IPS-15b (cell line): ENCODE measurements around the gene TNRC6C.

ENCODE experiments used
- H3K27me3 ChIP-seq: one replicate; pipeline ENCODE4 v1.6.1; 2013; ENCODE audit warnings: low read length; ENCODE audit not compliant: control insufficient read depth, insufficient read depth
- H3K36me3 ChIP-seq: one replicate; pipeline ENCODE4 v1.6.1; 2013; ENCODE audit warnings: low read length; ENCODE audit not compliant: control insufficient read depth, insufficient read depth
- H3K4me1 ChIP-seq: one replicate; pipeline ENCODE4 v1.6.1; 2013; ENCODE audit warnings: mild to moderate bottlenecking, low read length; ENCODE audit not compliant: control insufficient read depth, insufficient read depth
- H3K4me3 ChIP-seq: one replicate; pipeline ENCODE4 v1.5.1; 2013; ENCODE audit warnings: low read depth, low read length
- H3K9ac ChIP-seq: one replicate; pipeline ENCODE4 v1.6.1; 2013; ENCODE audit warnings: low read depth, mild to moderate bottlenecking, low read length
- H3K9me3 ChIP-seq: one replicate; pipeline ENCODE4 v1.6.1; 2013; ENCODE audit warnings: mild to moderate bottlenecking, low read length; ENCODE audit not compliant: control insufficient read depth, insufficient read depth

TNRC6C gene

DNA sequence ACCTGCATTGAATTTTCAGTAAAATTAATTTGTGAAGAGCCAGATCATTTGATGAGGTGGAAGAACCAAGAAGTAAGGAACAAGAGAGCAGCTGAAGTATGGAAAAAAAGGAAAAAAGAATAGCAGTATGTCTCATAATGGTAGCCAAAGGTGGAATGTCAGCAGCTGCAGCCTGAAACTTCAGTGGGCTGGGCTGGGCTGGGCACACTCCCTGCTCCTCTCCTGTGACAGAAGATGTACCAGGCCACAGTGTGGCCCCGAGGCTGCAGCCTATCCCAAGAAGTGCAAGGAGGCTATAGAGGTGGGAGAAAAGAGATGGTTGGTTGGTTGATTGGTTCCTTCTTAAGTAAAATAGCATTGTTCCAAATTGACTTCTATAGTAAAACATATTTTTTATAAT is 84.5 kb downstream of the TNRC6C start:
- Histone ChIP-seq H3K9ac (no peak overlapping the region), H3K4me3 (no peak overlapping the region), H3K36me3 (peaks cover 2% of the 10 kb centered on the region), H3K4me1 (no peaks in the 10 kb centered on the region), H3K9me3 (no peaks in the 10 kb centered on the region), H3K27me3 (no peaks in the 10 kb centered on the region)

- Histone ChIP-seq H3K36me3 (peaks cover 10% of the 10 kb centered on the region), H3K4me3 (no peak overlapping the region), H3K27me3 (no peaks in the 10 kb centered on the region), H3K9ac (no peak overlapping the region), H3K9me3 (no peaks in the 10 kb centered on the region), H3K4me1 (no peaks in the 10 kb centered on the region)
Measured at GRCh38 chr17:78044280-78044835, 85.9 kb downstream of the TNRC6C start.

GRCh38 chr17:78045316-78045715 is 86.8 kb downstream of the TNRC6C start:
- H3K36me3 ChIP-seq, result peaks cover 14% of the 10 kb centered on the region
- H3K27me3 ChIP-seq, result no peaks in the 10 kb centered on the region
- no peaks in the 10 kb centered on the region for H3K4me1 ChIP-seq
- no peak overlapping the region for H3K9ac ChIP-seq
- H3K9me3 ChIP-seq, result no peaks in the 10 kb centered on the region
- no peak overlapping the region for H3K4me3 ChIP-seq

DNA sequence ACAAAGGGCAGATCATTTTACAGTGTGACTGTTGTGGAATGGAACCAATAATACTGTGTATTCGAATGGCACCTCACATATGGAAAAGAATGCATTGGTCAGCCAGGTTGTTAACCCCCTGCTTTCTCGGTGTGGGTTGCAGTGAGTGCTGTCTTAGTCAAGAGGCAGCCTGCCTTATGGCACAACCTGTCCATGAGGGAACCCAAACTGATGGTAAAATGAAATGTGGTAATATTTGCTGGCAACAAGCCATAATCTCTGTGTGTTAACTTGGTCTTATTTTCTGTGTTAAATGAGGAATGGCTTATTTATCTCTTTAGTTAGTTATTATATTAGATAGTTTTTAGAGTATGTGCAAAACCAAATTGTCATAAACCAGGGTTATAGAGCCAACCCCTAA is 88.4 kb downstream of the TNRC6C start:
- Histone ChIP-seq H3K36me3 (peaks cover 14% of the 10 kb centered on the region), H3K27me3 (no peaks in the 10 kb centered on the region), H3K9ac (no peak overlapping the region), H3K4me3 (no peak overlapping the region), H3K4me1 (no peaks in the 10 kb centered on the region), H3K9me3 (no peaks in the 10 kb centered on the region)

DNA sequence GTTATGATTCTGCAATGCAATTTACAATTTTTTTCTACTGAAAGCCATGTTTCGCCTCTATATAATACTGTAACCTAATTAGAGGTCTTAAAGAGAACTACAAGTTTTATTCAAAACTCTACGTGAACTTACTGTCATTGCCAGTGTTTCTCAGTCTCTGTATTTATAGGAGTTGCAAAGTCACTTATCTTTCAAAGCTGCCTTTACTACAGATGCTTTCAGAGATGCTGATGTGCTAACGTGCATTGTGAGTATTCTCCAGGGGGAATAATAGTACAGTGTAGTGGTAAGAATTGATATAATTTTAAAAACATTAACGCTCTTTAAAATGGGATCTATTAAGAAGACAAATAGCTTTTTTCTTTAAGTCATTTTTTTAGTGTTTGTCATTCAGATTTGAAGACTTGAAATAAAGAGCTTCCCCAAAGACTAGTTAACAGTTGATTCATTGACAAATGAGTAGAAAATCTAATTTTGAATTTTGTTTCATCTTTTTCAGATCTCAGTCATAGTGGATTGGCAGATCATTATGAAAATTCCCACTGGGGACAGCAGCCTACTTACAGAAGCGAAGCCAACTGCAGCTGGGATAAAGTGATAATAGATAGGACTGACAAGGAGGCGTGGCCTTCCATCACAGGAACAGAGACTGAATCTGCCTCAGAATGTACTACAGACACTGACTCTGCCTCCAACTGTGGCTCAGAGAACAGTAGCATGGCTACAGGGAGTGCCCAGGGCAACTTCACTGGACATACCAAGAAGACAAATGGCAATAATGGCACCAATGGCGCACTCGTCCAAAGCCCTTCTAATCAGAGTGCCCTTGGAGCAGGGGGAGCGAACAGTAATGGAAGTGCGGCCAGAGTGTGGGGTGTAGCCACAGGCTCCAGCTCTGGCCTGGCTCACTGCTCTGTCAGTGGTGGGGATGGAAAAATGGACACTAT is 90.1 kb downstream of the TNRC6C start:
- H3K4me3 ChIP-seq, result no peak overlapping the region
- H3K9me3 ChIP-seq, result no peaks in the 10 kb centered on the region
- no peaks in the 10 kb centered on the region for H3K27me3 ChIP-seq
- H3K9ac ChIP-seq, result no peak overlapping the region
- H3K4me1 ChIP-seq, result no peaks in the 10 kb centered on the region
- H3K36me3 ChIP-seq, result peaks cover 14% of the 10 kb centered on the region

DNA sequence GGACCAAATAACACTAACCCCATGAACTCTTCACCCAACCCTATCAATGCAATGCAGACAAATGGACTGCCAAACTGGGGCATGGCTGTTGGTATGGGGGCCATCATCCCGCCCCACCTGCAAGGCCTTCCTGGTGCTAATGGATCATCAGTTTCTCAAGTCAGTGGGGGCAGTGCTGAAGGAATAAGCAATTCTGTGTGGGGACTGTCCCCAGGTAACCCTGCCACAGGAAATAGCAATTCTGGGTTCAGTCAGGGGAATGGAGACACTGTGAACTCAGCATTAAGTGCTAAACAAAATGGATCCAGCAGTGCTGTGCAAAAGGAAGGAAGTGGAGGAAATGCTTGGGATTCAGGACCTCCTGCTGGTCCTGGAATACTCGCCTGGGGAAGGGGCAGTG is 91.1 kb downstream of the TNRC6C start:
- Histone ChIP-seq H3K36me3 (peaks cover 14% of the 10 kb centered on the region), H3K9ac (no peak overlapping the region), H3K4me3 (no peak overlapping the region), H3K4me1 (no peaks in the 10 kb centered on the region), H3K27me3 (no peaks in the 10 kb centered on the region), H3K9me3 (no peaks in the 10 kb centered on the region)

DNA sequence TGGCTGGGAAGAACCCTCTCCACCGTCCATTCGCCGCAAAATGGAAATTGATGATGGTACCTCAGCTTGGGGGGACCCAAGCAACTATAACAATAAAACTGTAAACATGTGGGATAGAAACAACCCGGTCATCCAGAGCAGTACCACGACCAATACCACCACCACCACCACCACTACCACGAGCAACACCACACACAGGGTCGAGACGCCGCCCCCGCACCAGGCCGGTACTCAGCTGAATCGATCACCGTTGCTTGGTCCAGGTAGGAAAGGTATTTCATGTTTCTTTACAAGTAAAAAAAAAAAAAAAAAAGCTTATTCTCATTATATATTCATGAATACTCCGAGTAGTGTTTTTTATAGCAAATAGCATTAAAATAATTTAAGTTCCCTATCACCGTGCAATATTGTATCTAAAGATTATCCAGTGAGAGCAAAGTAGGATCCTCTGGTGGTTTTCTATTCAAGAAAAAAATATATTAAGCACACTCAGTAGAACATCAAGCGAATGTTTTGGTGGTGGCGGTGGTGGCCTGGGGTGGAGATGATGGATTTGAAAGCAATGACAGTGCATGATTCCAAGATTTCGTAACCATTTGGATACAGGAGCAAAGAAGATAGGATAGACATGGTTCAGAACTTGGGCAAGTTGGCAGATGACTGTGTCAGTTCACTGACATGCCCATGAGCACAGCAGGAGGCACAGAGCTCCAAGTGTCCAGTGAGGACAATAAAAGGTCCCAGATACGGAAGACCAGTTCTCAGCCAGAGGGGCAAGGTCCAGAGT is 92.9 kb downstream of the TNRC6C start:
- no peaks in the 10 kb centered on the region for H3K27me3 ChIP-seq
- peaks cover 12% of the 10 kb centered on the region for H3K36me3 ChIP-seq
- no peak overlapping the region for H3K4me3 ChIP-seq
- no peaks in the 10 kb centered on the region for H3K9me3 ChIP-seq
- no peaks in the 10 kb centered on the region for H3K4me1 ChIP-seq
- no peak overlapping the region for H3K9ac ChIP-seq

GRCh38 chr17:78053777-78054468 is 95.4 kb downstream of the TNRC6C start:
- H3K4me3 ChIP-seq, result no peak overlapping the region
- peaks cover 8% of the 10 kb centered on the region for H3K36me3 ChIP-seq
- no peaks in the 10 kb centered on the region for H3K4me1 ChIP-seq
- no peaks in the 10 kb centered on the region for H3K27me3 ChIP-seq
- H3K9me3 ChIP-seq, result no peaks in the 10 kb centered on the region
- H3K9ac ChIP-seq, result no peak overlapping the region

DNA sequence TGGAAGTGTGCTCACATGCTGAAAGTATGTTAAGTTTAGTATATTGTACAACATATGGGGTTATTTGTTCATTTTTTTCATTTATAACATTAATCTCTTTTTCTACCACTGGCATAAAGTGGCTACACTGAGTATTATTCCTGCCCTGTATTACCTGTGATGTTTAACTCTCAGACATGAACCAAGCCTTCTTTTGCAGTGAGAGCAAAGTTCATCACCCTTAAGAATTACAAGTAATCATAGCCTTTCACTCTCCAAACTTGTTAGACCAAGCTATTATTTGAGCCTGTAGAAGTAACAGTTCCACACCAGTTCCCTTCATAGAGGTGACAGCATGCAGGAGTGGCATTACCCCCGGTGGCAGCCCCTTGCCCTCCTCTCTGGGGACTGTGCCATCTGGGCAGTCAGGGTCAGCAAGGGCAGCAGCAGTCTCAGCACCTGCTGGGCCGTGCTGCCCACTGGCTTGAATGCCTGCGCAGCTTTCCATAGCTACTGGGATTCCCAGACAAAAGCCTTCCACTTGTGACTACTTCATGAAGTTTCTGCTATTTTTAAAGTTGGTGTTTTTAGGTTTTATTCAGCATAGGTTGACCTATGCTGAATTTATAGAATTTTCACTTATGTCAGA is 98.7 kb downstream of the TNRC6C start:
- Histone ChIP-seq H3K4me1 (no peaks in the 10 kb centered on the region), H3K36me3 (no peaks in the 10 kb centered on the region), H3K4me3 (no peak overlapping the region), H3K27me3 (no peaks in the 10 kb centered on the region), H3K9me3 (no peaks in the 10 kb centered on the region), H3K9ac (no peak overlapping the region)

GRCh38 chr17:78058001-78058400 is 99.5 kb downstream of the TNRC6C start:
- no peaks in the 10 kb centered on the region for H3K27me3 ChIP-seq
- H3K36me3 ChIP-seq, result no peaks in the 10 kb centered on the region
- no peaks in the 10 kb centered on the region for H3K4me1 ChIP-seq
- H3K9me3 ChIP-seq, result no peaks in the 10 kb centered on the region
- H3K4me3 ChIP-seq, result no peak overlapping the region
- H3K9ac ChIP-seq, result no peak overlapping the region

- no peak overlapping the region for H3K4me3 ChIP-seq
- no peaks in the 10 kb centered on the region for H3K27me3 ChIP-seq
- no peaks in the 10 kb centered on the region for H3K4me1 ChIP-seq
- no peaks in the 10 kb centered on the region for H3K9me3 ChIP-seq
- no peak overlapping the region for H3K9ac ChIP-seq
- no peaks in the 10 kb centered on the region for H3K36me3 ChIP-seq
Measured at GRCh38 chr17:78058581-78058980, 100.1 kb downstream of the TNRC6C start.
